Measurements from ENCODE around the gene LPCAT1.

GRCh38 chr5:1464511-1464910 is 59.2 kb downstream of the LPCAT1 start:
- no peak for TF ChIP-seq EZH2 (IDR thresholded peaks at IDR 0.05; ENCODE audit: insufficient read depth, poor library complexity, severe bottlenecking)
- no peak for TF ChIP-seq EZH2phosphoT487 (IDR thresholded peaks at IDR 0.05; ENCODE audit: insufficient read depth, low read depth)
